ENCODE results near the gene USP35. TPM values are rescaled to one million over a fixed set of nuclear protein-coding genes. Genes with fewer than 3 reads are reported as not detected.

Gene USP35
- total RNA-seq, 6 donors from 2014 or later = 5.8 to 37.7 (median 8.0) TPM

GRCh38 chr11:78176605-78177141 is 12.0 kb upstream of the USP35 start:
- Histone ChIP-seq H3K4me1 (no peaks in the 10 kb centered on the region), H3K9me3 (no peaks in the 10 kb centered on the region), H3K36me3 (peaks cover 0 to 30% (median 15%) of the 10 kb centered on the region in 4 donors), H3K27me3 (no peaks in the 10 kb centered on the region), H3K27ac (no peak overlapping the region), H3K4me3 (no peak overlapping the region)
- no peak for TF ChIP-seq POLR2AphosphoS5 (IDR thresholded peaks at IDR 0.05)
- no peak for TF ChIP-seq EP300 (IDR thresholded peaks at IDR 0.05)
- TF ChIP-seq POLR2A (IDR thresholded peaks at IDR 0.05) = no peak
- no peak for TF ChIP-seq CTCF (IDR thresholded peaks at IDR 0.05)
- ATAC-seq (ENCODE audit: low FRiP score in 2 of 2) = no peak
- DNase-seq = no peak
- WGBS, 2 donors = 96 to 97% methylated on average over 10 of the region's 10 CpGs

GRCh38 chr11:78177216-78177615 is 11.5 kb upstream of the USP35 start:
- TF ChIP-seq CTCF (IDR thresholded peaks at IDR 0.05) = no peak
- TF ChIP-seq EP300 (IDR thresholded peaks at IDR 0.05) = no peak
- TF ChIP-seq POLR2A (IDR thresholded peaks at IDR 0.05) = no peak
- TF ChIP-seq POLR2AphosphoS5 (IDR thresholded peaks at IDR 0.05) = no peak
- no peak for ATAC-seq (ENCODE audit: low FRiP score in 2 of 2)

GRCh38 chr11:78179459-78180071 is 9.2 kb upstream of the USP35 start:
- no peak overlapping the region for H3K4me3 ChIP-seq
- DNase-seq (no peak), ATAC-seq (ENCODE audit: low FRiP score in 2 of 2) (peak in 1 of 2 donors; percentile 15)
- H3K36me3 ChIP-seq = peaks cover 0 to 12% (median 2%) of the 10 kb centered on the region in 4 donors
- no peaks in the 10 kb centered on the region for H3K4me1 ChIP-seq
- WGBS, 2 donors = 95 to 97% methylated on average over 7 of the region's 7 CpGs
- H3K27ac ChIP-seq = no peak overlapping the region
- no peaks in the 10 kb centered on the region for H3K9me3 ChIP-seq
- no peak for TF ChIP-seq EP300 (IDR thresholded peaks at IDR 0.05)
- no peak for TF ChIP-seq POLR2AphosphoS5 (IDR thresholded peaks at IDR 0.05)
- TF ChIP-seq POLR2A (IDR thresholded peaks at IDR 0.05) = no peak
- no peak for TF ChIP-seq CTCF (IDR thresholded peaks at IDR 0.05)
- H3K27me3 ChIP-seq = no peaks in the 10 kb centered on the region

More at GRCh38 chr11:78177216-78177615, 11.5 kb upstream of the USP35 start:
- Histone ChIP-seq H3K4me3 (no peak overlapping the region), H3K9me3 (no peaks in the 10 kb centered on the region), H3K4me1 (no peaks in the 10 kb centered on the region), H3K27ac (no peak overlapping the region), H3K27me3 (no peaks in the 10 kb centered on the region), H3K36me3 (peaks cover 0 to 30% (median 15%) of the 10 kb centered on the region in 4 donors)
- whole genome bisulfite sequencing, 2 donors = 91 to 93% methylated on average over 7 of the region's 7 CpGs
- DNase-seq = no peak

- H3K4me3 ChIP-seq = no peak overlapping the region
- H3K27ac ChIP-seq = no peak overlapping the region
- peaks cover 2 to 5% (median 3%) of the 10 kb centered on the region in 4 donors for H3K4me1 ChIP-seq
- ATAC-seq (ENCODE audit: low FRiP score in 2 of 2) (no peak), DNase-seq (no peak)
- H3K36me3 ChIP-seq = peaks cover 0 to 12% (median 2%) of the 10 kb centered on the region in 4 donors
- TF ChIP-seq CTCF (IDR thresholded peaks at IDR 0.05) (no peak), EP300 (IDR thresholded peaks at IDR 0.05) (no peak), POLR2AphosphoS5 (IDR thresholded peaks at IDR 0.05) (no peak), POLR2A (IDR thresholded peaks at IDR 0.05) (no peak)
- H3K9me3 ChIP-seq = no peaks in the 10 kb centered on the region
- 89 to 91% methylated on average over 4 of the region's 4 CpGs for WGBS, 2 donors
- no peaks in the 10 kb centered on the region for H3K27me3 ChIP-seq
Observed at GRCh38 chr11:78180751-78181150, 8.0 kb upstream of the USP35 start.

- Histone ChIP-seq H3K36me3 (peaks cover 0 to 12% (median 2%) of the 10 kb centered on the region in 4 donors), H3K27me3 (no peaks in the 10 kb centered on the region), H3K9me3 (no peaks in the 10 kb centered on the region), H3K4me1 (peaks cover 5 to 8% (median 6%) of the 10 kb centered on the region in 4 donors), H3K4me3 (no peak overlapping the region), H3K27ac (no peak overlapping the region)
- ATAC-seq (ENCODE audit: low FRiP score in 2 of 2) (no peak), DNase-seq (no peak)
- 54 to 63% methylated on average over 2 of the region's 2 CpGs for WGBS, 2 donors
- TF ChIP-seq POLR2A (IDR thresholded peaks at IDR 0.05) (no peak), POLR2AphosphoS5 (IDR thresholded peaks at IDR 0.05) (no peak), EP300 (IDR thresholded peaks at IDR 0.05) (no peak), CTCF (IDR thresholded peaks at IDR 0.05) (no peak)
Observed at GRCh38 chr11:78181185-78181584, 7.5 kb upstream of the USP35 start.

Measured in upper lobe of left lung (tissue), 6 donors.